Measurements from ENCODE around the gene ARRB2. TPM values are rescaled to one million over a fixed set of nuclear protein-coding genes. Genes with fewer than 3 reads are reported as not detected.

ARRB2 gene
- polyA plus RNA-seq, 3 donors from 2014 or later, result 46.0 to 70.9 (median 60.4) TPM

GRCh38 chr17:4764595-4764994, 54.2 kb downstream of the ARRB2 start:
- H3K4me1 Mint-ChIP-seq, result no peaks in the 10 kb centered on the region
- no peaks in the 10 kb centered on the region for H3K36me3 Mint-ChIP-seq
- no peak for DNase-seq
- H3K27me3 Mint-ChIP-seq (ENCODE audit: low read depth in 3 of 3), result peaks cover 2 to 3% (median 3%) of the 10 kb centered on the region in 3 donors
- H3K9me3 Mint-ChIP-seq, result no peaks in the 10 kb centered on the region
- no peak overlapping the region for H3K27ac Mint-ChIP-seq
- H3K4me3 Mint-ChIP-seq, result no peak overlapping the region

GRCh38 chr17:4766201-4766600, 55.8 kb downstream of the ARRB2 start:
- no peaks in the 10 kb centered on the region for H3K9me3 Mint-ChIP-seq
- no peak for DNase-seq
- peaks cover 3% of the 10 kb centered on the region in 3 donors for H3K27me3 Mint-ChIP-seq (ENCODE audit: low read depth in 3 of 3)
- H3K27ac Mint-ChIP-seq, result no peak overlapping the region
- H3K4me1 Mint-ChIP-seq, result no peaks in the 10 kb centered on the region
- H3K4me3 Mint-ChIP-seq, result no peak overlapping the region
- H3K36me3 Mint-ChIP-seq, result no peaks in the 10 kb centered on the region

- Mint-ChIP-seq H3K27ac (no peak overlapping the region), H3K4me1 (no peaks in the 10 kb centered on the region), H3K36me3 (no peaks in the 10 kb centered on the region), H3K9me3 (no peaks in the 10 kb centered on the region), H3K4me3 (no peak overlapping the region), H3K27me3 (ENCODE audit: low read depth in 3 of 3) (peaks cover 3 to 4% (median 3%) of the 10 kb centered on the region in 3 donors)
- no peak for DNase-seq
Measured at GRCh38 chr17:4766723-4767122, 56.3 kb downstream of the ARRB2 start.

- Mint-ChIP-seq H3K27ac (no peak overlapping the region), H3K4me1 (no peaks in the 10 kb centered on the region), H3K36me3 (no peaks in the 10 kb centered on the region), H3K4me3 (no peak overlapping the region), H3K27me3 (ENCODE audit: low read depth in 3 of 3) (peaks cover 3 to 6% (median 5%) of the 10 kb centered on the region in 3 donors), H3K9me3 (peaks cover 0 to 1% (median 0%) of the 10 kb centered on the region in 6 donors)
- no peak for DNase-seq
Measured at GRCh38 chr17:4768298-4768697, 57.9 kb downstream of the ARRB2 start.

- no peaks in the 10 kb centered on the region for H3K36me3 Mint-ChIP-seq
- H3K4me3 Mint-ChIP-seq, result no peak overlapping the region
- H3K27me3 Mint-ChIP-seq (ENCODE audit: low read depth in 3 of 3), result peaks cover 3 to 6% (median 5%) of the 10 kb centered on the region in 3 donors
- peaks cover 0 to 1% (median 0%) of the 10 kb centered on the region in 6 donors for H3K9me3 Mint-ChIP-seq
- H3K27ac Mint-ChIP-seq, result no peak overlapping the region
- no peaks in the 10 kb centered on the region for H3K4me1 Mint-ChIP-seq
- no peak for DNase-seq
Measured at GRCh38 chr17:4769628-4770027, 59.2 kb downstream of the ARRB2 start.

Other genes starting within 250 kb of the ARRB2 start
- under 1 TPM in 1 of 3 donors, not detected in 2; 0.26 TPM for gene SPNS2, start 211.8 kb upstream of the ARRB2 start, polyA plus RNA-seq
- 10 to 100 TPM in 1 of 3 donors, 1 to 10 TPM in 2; 3.5 to 21.9 (median 7.2) TPM for gene MYBBP1A, start 155.2 kb upstream of the ARRB2 start, polyA plus RNA-seq
- gene GGT6, start 150.1 kb upstream of the ARRB2 start, polyA plus RNA-seq, result not detected
- not detected for gene SMTNL2, start 126.1 kb upstream of the ARRB2 start, polyA plus RNA-seq
- gene ALOX15, start 69.0 kb upstream of the ARRB2 start, polyA plus RNA-seq, result not detected
- 10 to 100 TPM in 1 of 3 donors, 1 to 10 TPM in 2; 3.8 to 11.1 (median 4.6) TPM for gene PELP1, start 6.5 kb upstream of the ARRB2 start, polyA plus RNA-seq
- 10 to 100 TPM; 26.2 to 52.1 (median 37.6) TPM for gene MED11, start 20.8 kb downstream of the ARRB2 start, polyA plus RNA-seq
- gene ZMYND15, start 29.2 kb downstream of the ARRB2 start, polyA plus RNA-seq, result not detected
- 1 to 10 TPM; 1.1 to 2.2 (median 1.1) TPM for gene CXCL16, start 29.3 kb downstream of the ARRB2 start, polyA plus RNA-seq
- not detected for gene TM4SF5, start 61.3 kb downstream of the ARRB2 start, polyA plus RNA-seq
- not detected for gene VMO1, start 75.7 kb downstream of the ARRB2 start, polyA plus RNA-seq
- gene GLTPD2, start 78.3 kb downstream of the ARRB2 start, polyA plus RNA-seq, result under 1 TPM in 2 of 3 donors, not detected in 1; 0.57 to 0.74 TPM
- 100 to 1,000 TPM; 327 to 701 (median 348) TPM for gene PSMB6, start 85.5 kb downstream of the ARRB2 start, polyA plus RNA-seq
- gene PLD2, start 96.5 kb downstream of the ARRB2 start, polyA plus RNA-seq, result 1 to 10 TPM in 1 of 3 donors, under 1 TPM in 1, not detected in 1; 0.78 to 2.0 TPM
- gene MINK1, start 122.7 kb downstream of the ARRB2 start, polyA plus RNA-seq, result 10 to 100 TPM in 1 of 3 donors, 1 to 10 TPM in 2; 2.0 to 13.5 (median 3.8) TPM
- 1 to 10 TPM in 2 of 3 donors, under 1 TPM in 1; 0.22 to 1.7 (median 1.3) TPM for gene C17orf107, start 188.9 kb downstream of the ARRB2 start, polyA plus RNA-seq
- 1 to 10 TPM; 2.7 to 4.9 (median 3.9) TPM for gene CHRNE, start 192.5 kb downstream of the ARRB2 start, polyA plus RNA-seq
- gene GP1BA, start 221.6 kb downstream of the ARRB2 start, polyA plus RNA-seq, result 1 to 10 TPM in 1 of 3 donors, under 1 TPM in 1, not detected in 1; 0.38 to 1.3 TPM
- gene SLC25A11, start 229.4 kb downstream of the ARRB2 start, polyA plus RNA-seq, result 100 to 1,000 TPM; 139 to 196 (median 139) TPM
- 10 to 100 TPM; 62.3 to 78.2 (median 73.1) TPM for gene RNF167, start 229.6 kb downstream of the ARRB2 start, polyA plus RNA-seq
- gene PFN1, start 237.9 kb downstream of the ARRB2 start, polyA plus RNA-seq, result 1,000 to 10,000 TPM; 3,573 to 4,444 (median 3,740) TPM
- 1 to 10 TPM; 1.6 to 4.2 (median 4.1) TPM for gene ENO3, start 240.5 kb downstream of the ARRB2 start, polyA plus RNA-seq